GM10248 (cell line): ENCODE data around the gene SRCIN1.
A peak's percentile ranks its signal among the peaks of the same experiment; 100 is the strongest.

Experiments used
- CTCF ChIA-PET: fragments of 300-600 bp; sonication (Branson Sonifier 250); formaldehyde crosslinking; extraction: SDS; loops from one replicate; lab custom pipeline; 2021; ENCODE audit warnings: antibody characterized with exemption; lab: Yijun Ruan, JAX
- POLR2A ChIA-PET: fragments of 350-650 bp; sonication (Branson Sonifier 250); formaldehyde crosslinking; extraction: SDS; loops from one replicate; lab custom pipeline; 2020; ENCODE audit warnings: antibody characterized with exemption; lab: Yijun Ruan, JAX
- DNase-seq: peaks from one replicate; pipeline ENCODE4 v3.0.0; 2012; ENCODE audit errors: extremely low spot score
- TF ChIP-seq, protein P1 (sequence below): IDR thresholded peaks from 2 replicates; pipeline ENCODE4 v1.5.1; 2012; ENCODE audit warnings: mild to moderate bottlenecking, low read depth; ENCODE audit errors: extremely low read depth, missing control alignments, control extremely low read depth

Gene SRCIN1

GRCh38 chr17:38578229-38579082, 27.3 kb downstream of the SRCIN1 start:
- DNase-seq: no peak
- ChIA-PET CTCF (interaction anchor here (2.3 to 12.6 kb wide), 3 partner anchors 20 to 88 kb away, joined by 13 to 117 read pairs (median 92); no protein-coding TSS in a partner anchor), POLR2A (no interaction called here)
- TF ChIP-seq, protein P1, sequence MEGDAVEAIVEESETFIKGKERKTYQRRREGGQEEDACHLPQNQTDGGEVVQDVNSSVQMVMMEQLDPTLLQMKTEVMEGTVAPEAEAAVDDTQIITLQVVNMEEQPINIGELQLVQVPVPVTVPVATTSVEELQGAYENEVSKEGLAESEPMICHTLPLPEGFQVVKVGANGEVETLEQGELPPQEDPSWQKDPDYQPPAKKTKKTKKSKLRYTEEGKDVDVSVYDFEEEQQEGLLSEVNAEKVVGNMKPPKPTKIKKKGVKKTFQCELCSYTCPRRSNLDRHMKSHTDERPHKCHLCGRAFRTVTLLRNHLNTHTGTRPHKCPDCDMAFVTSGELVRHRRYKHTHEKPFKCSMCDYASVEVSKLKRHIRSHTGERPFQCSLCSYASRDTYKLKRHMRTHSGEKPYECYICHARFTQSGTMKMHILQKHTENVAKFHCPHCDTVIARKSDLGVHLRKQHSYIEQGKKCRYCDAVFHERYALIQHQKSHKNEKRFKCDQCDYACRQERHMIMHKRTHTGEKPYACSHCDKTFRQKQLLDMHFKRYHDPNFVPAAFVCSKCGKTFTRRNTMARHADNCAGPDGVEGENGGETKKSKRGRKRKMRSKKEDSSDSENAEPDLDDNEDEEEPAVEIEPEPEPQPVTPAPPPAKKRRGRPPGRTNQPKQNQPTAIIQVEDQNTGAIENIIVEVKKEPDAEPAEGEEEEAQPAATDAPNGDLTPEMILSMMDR: no peak

DNA sequence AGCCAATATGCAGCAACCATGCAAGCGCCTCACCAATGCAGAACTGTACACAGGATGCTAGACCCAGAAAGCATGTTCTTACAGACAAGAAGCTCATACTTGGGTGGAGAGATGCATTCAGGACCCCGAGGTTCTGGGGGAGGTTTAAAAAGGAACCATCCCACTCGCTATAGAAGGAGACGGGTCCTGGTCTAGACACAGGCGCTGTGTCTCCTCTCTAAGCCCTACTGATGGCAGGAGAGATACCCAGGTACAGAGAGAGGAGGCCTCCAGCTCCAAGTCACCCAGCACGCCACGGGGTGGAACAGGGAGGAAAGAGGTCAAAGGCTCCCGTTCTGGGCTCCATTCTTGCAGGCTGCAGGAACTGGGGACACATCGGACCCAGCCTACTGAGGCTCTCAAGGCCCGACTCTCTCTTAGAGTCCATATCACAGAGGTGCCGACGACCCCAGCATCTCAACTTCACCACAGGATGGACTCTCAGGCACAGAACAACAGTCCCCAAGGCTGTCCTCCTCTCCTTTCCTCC, 28.0 kb downstream of the SRCIN1 start:
- CTCF ChIA-PET: interaction anchor here (1.5 to 2.3 kb wide), 2 partner anchors 17 to 19 kb away, joined by 4 to 13 read pairs; no protein-coding TSS in a partner anchor
- POLR2A ChIA-PET: no interaction called here
- TF ChIP-seq, protein P1: no peak
- DNase-seq: no peak

DNA sequence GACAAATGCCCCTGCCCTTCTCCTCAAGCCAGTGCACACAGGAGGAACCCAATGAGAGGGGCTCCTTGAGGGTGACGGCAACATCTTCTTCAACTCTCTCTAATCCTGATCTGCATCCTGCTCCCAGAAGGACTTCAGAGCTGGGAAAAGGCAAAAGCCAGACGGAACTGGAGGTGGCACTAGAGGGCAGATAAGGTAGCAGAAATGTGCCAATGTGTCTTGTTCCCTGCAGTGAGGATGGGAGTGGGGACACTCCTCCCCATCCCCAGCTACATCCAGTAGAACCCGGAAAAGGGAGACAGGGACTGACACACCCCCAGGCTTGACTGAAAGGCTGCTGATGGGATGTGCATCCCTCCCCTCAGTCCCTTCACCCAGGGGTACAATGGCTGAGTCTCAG, 28.5 kb downstream of the SRCIN1 start:
- no peak for DNase-seq
- ChIA-PET POLR2A (no interaction called here), CTCF (interaction anchor here (1.5 to 2.4 kb wide), 3 partner anchors 7 to 18 kb away, joined by 4 to 13 read pairs (median 10); no protein-coding TSS in a partner anchor)
- TF ChIP-seq, protein P1: no peak

DNA sequence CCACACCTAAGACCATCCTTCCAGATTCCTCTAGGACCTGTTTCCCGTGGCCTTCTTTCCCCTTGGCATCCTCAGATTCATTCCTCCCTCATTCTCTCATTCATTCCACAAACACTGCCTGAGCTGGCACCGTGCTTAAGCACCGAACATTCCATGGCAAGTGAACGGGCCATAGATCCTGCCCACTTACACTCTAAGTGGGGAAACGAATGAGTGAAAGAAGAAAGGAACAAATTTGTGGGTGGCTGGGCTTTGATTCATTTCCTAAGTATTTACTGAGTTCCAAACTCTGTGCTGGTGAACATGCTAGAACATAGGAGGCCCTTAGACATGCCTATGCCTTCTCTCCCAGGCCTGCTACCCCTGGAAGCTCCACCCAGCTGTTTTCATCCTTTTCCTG, 30.0 kb downstream of the SRCIN1 start:
- no peak for DNase-seq
- POLR2A ChIA-PET: no interaction called here
- TF ChIP-seq, protein P1: no peak
- CTCF ChIA-PET: interaction anchor here (0.9 to 2.9 kb wide), 6 partner anchors 9 to 93 kb away, joined by 3 to 14 read pairs (median 7); no protein-coding TSS in a partner anchor

DNA sequence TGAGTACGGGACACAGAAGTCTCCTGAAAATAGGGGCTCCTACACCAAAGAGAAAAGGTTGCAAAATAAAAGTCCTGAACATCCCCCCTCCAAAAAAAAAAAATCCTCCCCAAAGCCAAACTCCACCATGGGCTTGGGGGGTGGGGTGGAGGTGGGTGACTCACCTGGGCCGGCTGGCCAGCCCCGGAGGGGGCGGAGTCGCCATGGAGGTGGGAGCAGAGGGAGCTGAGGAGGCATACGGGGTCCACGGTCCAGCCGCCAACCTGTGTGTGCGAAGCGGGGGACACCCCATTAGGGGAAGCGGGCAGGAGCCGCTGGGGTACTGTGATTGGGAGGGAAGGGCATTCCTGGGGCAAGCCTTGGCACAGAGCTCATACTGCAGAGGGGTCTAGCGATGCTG, 31.0 kb downstream of the SRCIN1 start:
- TF ChIP-seq, protein P1: no peak
- ChIA-PET POLR2A (no interaction called here), CTCF (interaction anchor here (2.4 to 2.9 kb wide), 2 partner anchors 10 to 16 kb away, joined by 10 to 14 read pairs; no protein-coding TSS in a partner anchor)
- DNase-seq: no peak

GRCh38 chr17:38572669-38573365, 32.9 kb downstream of the SRCIN1 start:
- TF ChIP-seq, protein P1: no peak
- CTCF ChIA-PET: interaction anchor here (2.9 kb wide), 1 partner anchor 14 kb away, joined by 14 read pairs; no protein-coding TSS in a partner anchor
- POLR2A ChIA-PET: no interaction called here
- peak; percentile 47 for DNase-seq
